Endometrial microvascular endothelial cells (primary cell): ENCODE results near the gene B3GALNT1. TPM values are rescaled to one million over a fixed set of nuclear protein-coding genes. Genes with fewer than 3 reads are reported as not detected.
"Not testable (repeated sequence)": the region's sequence is repeated elsewhere in the genome, so short reads cannot be mapped to it uniquely, and the experiment has no call there.

ENCODE experiments used
- in situ Hi-C: cut with HindIII; loops from 2 replicates; pipeline ENCODE4 v1.10.0; 2017; ENCODE audit warnings: low sequenced_read_pairs, low pct_unique_long_range_greater_than_20kb; ENCODE audit errors: inconsistent ontology term
- total RNA-seq: library from RNA; depleted of rRNA; stranded (reverse); fragments of >200 nt; gene quantifications from one replicate; pipeline ENCODE4 v1.2.3, GENCODE V29; 2015; ENCODE audit errors: inconsistent ontology term

Gene B3GALNT1
- total RNA-seq, 1 donor from 2014 or later = 45.1 TPM

DNA sequence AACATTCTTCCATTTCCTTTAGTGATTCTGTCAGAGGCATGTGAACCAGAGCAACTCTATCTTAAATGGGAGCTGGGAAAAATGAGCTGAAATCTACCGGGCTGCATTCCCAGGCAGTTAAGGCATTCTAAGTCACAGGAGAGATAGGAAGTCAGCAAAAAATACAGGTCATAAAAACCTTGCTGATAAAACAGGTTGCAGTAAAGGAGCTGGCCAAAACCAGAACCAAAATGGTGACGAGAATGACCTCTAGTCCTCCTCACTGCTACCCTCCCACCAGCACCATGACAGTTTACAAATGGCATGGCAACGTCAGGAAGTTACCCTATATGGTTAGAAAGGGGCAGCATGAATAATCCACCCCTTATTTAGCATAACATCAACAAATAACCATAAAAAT lies 66.4 kb downstream of the B3GALNT1 start:
- in situ Hi-C loops = no loop called here

DNA sequence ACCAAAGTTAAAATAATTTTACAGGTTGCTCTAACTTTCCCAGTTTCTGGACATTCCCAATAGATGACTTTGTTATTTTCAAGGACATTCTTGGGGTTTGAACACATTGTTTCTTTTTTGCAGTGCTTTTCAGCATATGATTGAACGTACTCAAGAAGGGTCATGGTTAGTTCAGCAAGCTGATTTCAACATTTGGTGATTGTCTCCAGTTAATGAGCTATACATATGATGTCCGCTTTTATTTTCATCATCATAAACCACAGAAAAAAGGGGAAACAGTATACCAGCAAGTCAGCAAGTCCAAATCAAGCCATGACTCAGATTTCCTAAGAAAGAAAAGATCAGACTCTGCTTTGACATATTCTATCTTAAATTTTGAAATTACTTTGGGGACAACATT lies 69.4 kb downstream of the B3GALNT1 start:
- in situ Hi-C loops = no loop called here

DNA sequence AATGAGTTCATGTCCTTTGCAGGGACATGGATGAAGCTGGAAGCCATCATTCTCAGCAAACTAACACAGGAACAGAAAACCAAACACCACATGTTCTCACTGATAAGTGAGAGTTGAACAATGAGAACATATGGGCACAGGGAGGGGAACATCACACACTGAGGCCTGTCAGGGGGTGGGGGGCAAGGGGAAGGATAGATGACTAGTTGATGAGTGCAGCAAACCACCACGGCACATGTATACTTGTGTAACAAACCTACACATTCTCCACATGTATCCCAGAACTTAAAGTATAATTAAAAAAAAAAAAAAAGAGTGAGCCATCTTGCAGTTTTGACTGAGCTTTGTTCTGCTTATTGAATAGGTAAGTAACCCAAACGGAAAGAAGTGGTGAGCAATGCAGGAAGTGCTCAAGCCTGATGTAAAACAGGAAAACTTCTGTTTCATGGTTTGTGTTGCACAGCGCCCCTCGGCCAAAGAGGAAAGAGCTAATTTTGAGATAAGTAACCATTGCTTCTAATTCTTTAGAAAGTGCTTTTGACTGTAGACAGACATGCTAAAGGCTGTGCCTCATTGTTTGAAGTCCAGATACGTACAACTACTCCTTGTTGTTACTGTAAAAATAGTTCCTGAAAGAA lies 70.1 kb downstream of the B3GALNT1 start:
- in situ Hi-C loops = not testable (repeated sequence)

Other genes starting within 250 kb of the B3GALNT1 start
- 102 TPM for gene NMD3, start 116.0 kb upstream of the B3GALNT1 start, total RNA-seq